ENCODE measurements around the gene EIF5A2.
A peak's percentile ranks its signal among the peaks of the same experiment; 100 is the strongest.
"Not testable (repeated sequence)": the region's sequence is repeated elsewhere in the genome, so short reads cannot be mapped to it uniquely, and the experiment has no call there.

Gene EIF5A2

DNA sequence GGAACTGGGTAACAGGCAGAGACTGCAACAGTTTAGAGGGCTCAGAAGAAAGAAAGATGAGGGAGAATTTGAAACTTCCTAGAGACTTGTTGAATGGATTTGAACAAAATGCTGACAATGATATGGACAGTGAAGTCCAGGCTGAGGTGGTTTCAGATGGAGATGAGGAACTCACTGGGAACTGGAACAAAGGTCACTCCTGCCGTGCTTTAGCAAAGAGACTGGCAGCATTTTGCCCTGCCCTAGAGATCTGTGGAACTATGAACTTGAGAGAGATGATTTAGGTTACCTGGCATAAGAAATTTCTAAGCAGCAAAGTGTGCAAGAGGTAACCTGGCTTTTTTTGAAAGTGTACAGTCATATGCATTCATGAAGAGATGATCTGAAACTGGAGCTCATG lies 11.7 kb downstream of the EIF5A2 start:
- DNase-seq (ENCODE audit: low spot score), result no peak

- DNase-seq (ENCODE audit: low spot score), result not testable (repeated sequence)
These were observed 12.1 kb downstream of the EIF5A2 start for GRCh38 chr3:170896333-170896732.

DNA sequence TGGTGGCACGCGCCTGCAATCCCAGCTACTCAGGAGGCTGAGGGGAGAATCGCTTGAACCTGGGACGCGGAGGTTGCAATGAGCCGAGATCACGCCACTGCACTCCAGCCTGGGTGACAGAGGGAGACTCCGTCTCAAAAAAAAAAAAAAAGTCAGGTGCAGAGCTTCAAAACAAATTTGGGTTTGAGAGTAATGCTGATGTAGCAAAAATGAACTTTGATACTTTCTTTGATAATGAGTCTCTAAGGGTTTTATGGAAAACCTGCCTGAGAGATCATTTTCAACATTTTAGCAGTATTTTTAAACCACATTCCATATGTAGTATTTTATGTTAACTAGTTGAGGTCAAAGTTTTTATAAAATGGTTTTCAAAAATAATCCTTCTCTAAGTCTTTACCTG lies 14.5 kb downstream of the EIF5A2 start:
- DNase-seq (ENCODE audit: low spot score), result no peak

GRCh38 chr3:170889630-170890029 lies 18.8 kb downstream of the EIF5A2 start:
- no peak for DNase-seq (ENCODE audit: low spot score)

- DNase-seq (ENCODE audit: low spot score), result no peak
These were observed 19.3 kb downstream of the EIF5A2 start for GRCh38 chr3:170889132-170889531.

DNA sequence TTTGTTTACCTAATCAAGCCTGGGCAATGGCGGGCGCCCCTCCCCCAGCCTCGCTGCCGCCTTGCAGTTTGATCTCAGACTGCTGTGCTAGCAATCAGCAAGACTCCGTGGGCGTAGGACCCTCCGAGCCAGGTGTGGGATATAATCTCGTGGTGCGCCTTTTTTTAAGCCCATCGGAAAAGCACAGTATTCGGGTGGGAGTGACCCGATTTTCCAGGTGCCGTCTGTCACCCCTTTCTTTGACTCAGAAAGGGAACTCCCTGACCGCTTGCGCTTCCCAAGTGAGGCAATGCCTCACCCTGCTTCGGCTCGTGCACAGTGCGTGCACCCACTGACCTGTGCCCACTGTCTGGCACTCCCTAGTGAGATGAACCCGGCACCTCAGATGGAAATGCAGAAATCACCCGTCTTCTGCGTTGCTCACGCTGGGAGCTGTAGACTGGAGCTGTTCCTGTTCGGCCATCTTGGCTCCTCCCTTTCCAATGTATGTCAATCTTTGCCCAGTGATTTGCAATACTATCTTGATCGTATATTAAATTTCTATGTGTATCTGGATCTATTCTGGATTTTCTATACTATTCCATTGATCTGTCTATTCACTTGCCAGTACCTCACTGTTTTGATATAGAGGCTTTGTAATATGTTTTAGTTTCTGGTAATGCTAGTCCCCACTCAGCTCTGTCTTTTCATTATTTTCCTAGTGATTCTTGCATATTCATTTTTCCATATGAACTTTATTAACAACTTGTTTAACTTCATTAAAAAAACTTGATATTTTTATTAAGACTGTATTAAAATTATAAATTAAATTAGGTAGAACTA lies 24.1 kb downstream of the EIF5A2 start:
- DNase-seq (ENCODE audit: low spot score), result not testable (repeated sequence)

DNA sequence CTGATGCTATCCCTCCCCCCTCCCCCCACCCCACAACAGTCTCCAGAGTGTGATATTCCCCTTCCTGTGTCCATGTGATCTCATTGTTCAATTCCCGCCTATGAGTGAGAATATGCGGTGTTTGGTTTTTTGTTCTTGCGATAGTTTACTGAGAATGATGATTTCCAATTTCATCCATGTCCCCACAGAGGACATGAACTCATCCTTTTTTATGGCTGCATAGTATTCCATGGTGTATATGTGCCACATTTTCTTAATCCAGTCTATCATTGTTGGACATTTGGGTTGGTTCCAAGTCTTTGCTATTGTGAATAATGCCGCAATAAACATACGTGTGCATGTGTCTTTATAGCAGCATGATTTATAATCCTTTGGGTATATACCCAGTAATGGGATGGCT lies 29.7 kb downstream of the EIF5A2 start:
- not testable (repeated sequence) for DNase-seq (ENCODE audit: low spot score)

DNA sequence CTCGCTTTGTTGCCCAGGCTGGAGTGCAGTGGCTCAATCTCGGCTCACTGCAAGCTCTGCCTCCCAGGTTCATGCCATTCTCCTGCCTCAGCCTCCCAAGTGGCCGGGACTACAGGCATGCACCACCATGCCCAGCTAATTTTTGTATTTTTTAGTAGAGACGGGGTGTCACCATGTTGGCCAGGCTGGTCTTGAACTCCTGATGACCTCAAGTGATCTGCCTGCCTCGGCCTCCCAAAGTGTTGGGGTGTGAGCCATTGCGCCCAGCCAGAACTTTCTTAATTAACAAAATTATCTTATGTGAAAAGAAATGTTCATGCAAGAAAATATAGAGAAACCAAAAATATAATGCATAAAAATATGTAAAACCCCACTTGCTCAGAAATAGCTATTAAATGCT lies 31.1 kb downstream of the EIF5A2 start:
- not testable (repeated sequence) for DNase-seq (ENCODE audit: low spot score)

DNA sequence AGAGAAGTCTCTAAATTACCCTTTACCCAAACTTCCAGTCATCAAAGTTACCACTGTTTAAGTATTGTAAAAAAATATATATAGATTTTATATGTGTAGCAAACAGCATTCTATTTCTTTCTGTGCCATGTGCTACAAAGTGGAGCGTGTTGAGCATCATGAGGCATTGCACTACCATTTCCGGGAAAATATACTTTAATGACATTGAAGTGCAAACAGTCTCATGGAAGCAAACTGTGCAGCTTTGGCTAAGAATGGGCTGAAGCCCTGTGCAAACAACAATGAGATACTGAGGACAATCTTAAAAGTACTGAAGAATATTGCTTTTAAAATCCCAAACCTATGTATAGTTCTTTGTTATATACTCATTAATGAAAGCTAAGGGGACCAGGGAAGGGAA lies 31.9 kb downstream of the EIF5A2 start:
- no peak for DNase-seq (ENCODE audit: low spot score)

GRCh38 chr3:170869645-170870593 lies 38.5 kb downstream of the EIF5A2 start, which contains the start of gene RPL22L1:
Gene RPL22L1, minus strand, starts transcription at chr3:170870195. Its CDS starts 28 bp downstream, at chr3:170870167.
- peak; percentile 92 for DNase-seq (ENCODE audit: low spot score)

DNA sequence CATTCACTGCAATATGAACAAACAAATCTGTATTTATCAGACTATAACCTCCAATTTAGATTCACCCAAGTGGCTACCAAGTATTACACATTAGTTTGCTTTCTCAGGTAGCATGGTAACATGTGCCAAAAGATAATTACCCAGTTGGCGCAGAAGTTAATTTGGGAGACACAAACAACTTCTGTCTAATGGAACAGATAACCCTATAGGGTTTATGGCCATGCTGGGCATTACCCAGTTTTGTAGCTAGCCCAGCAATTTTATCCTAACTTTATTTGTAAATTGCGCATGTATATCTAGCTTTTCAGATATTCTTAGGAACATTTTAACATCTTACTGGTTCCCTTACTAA lies 39.2 kb downstream of the EIF5A2 start:
- no peak for DNase-seq (ENCODE audit: low spot score)

DNA sequence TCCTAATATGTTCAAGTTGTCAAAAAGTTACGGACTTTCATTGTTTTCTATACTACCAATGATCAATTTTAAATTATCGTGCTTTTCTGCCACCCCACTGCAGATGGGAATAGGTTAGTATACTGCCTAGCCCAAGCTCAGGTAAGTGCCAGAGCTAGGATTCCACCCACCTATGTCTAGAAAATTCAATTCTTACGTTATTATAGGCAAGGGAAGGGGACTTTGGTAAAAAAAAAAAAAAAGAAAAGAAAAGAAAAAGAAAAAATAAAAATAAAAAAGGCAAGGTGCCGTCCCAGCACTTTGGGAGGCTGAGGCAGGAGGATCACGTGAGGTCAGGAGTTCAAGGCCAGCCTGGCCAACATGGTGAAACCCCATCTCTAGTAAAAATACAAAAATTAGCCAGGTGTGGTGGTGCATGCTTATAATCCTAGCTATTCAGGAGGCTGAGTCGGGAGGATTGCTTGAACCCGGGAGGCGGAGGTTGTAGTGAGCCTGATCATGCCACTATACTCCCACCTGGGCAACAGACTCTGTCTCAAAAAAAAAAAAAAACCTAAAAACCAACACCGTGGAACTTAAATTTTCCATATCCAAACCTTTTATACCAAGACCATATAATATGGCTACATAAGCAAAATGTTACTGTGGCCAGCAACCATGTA lies 39.7 kb downstream of the EIF5A2 start:
- DNase-seq (ENCODE audit: low spot score), result no peak

GRCh38 chr3:170867143-170867937 lies 41.1 kb downstream of the EIF5A2 start:
- DNase-seq (ENCODE audit: low spot score), result no peak

DNA sequence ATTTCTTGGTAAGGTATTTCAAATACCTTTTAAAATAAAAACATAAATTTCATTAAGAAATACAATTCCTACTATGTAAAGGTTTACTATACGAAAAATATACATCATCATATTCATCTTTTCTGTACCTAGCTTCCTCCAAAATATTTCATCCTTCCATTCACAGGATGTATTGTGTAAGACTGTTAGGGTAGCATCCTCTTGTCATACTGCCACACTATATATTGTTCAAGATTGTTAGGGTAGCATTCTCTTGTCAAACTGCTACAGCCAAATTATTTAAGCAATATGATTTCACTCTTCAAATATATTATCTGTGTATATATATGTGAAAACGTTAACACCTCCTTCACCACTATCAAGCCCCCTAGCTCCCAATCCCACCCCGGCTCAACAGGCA lies 41.9 kb downstream of the EIF5A2 start:
- DNase-seq (ENCODE audit: low spot score), result no peak

- no peak for DNase-seq (ENCODE audit: low spot score)
These were observed 43.0 kb downstream of the EIF5A2 start for GRCh38 chr3:170865209-170866094.

GRCh38 chr3:170864525-170865208 lies 43.8 kb downstream of the EIF5A2 start:
- no peak for DNase-seq (ENCODE audit: low spot score)

- no peak for DNase-seq (ENCODE audit: low spot score)
These were observed 44.6 kb downstream of the EIF5A2 start for GRCh38 chr3:170863816-170864215.

DNA sequence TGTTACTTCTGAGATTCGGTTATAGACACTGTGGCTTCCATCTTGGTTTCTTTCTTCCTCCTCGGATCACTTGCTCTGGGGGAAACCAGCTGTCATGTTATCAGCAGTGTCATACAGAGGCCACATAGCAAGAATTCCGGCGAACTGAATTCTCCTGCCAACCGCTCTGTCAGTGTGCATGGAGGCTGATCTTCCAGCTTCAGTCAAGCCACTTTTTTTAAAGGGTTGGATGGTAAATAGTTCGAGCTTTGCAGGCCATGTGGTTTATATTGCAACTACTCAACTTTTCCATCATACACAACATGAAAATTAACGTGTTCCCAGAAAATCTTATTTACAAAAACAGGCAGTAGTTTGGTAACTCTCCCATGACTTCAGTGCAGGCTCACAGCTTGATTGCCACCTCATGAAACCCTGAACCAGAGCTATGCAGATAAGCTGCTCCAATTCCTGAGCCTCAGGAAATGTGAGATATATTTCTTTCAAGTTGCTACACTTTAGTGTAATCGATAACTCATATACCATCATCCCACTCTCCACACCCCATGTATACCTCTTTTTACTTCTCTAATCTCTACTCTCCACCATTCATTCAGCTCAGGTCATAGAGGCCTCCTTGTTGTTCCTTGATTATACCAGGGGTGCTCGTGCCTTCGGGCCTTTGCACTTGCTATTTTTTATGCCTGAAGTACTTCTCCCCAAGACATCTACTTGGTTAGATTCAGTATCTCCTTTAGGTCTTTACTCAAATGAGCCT lies 45.6 kb downstream of the EIF5A2 start:
- no peak for DNase-seq (ENCODE audit: low spot score)

- DNase-seq (ENCODE audit: low spot score), result no peak
These were observed 49.8 kb downstream of the EIF5A2 start for GRCh38 chr3:170858599-170858998.

Measured in CD4-positive, alpha-beta T cell treated with Interleukin-6 at 100 ng/mL for 8 hours (primary cell).